Erythroblast (primary cell): ENCODE data around the gene ATF3.

ENCODE experiments used
- GATA1 ChIP-seq: IDR thresholded peaks from 2 replicates; pipeline ENCODE4 v1.6.1; 2011; ENCODE audit warnings: low read depth, mild to moderate bottlenecking, control low read depth, low read length, moderate library complexity
- POLR2A ChIP-seq: IDR thresholded peaks from 2 replicates; pipeline ENCODE4 v1.6.1; 2011; ENCODE audit warnings: mild to moderate bottlenecking, low read length

DNA sequence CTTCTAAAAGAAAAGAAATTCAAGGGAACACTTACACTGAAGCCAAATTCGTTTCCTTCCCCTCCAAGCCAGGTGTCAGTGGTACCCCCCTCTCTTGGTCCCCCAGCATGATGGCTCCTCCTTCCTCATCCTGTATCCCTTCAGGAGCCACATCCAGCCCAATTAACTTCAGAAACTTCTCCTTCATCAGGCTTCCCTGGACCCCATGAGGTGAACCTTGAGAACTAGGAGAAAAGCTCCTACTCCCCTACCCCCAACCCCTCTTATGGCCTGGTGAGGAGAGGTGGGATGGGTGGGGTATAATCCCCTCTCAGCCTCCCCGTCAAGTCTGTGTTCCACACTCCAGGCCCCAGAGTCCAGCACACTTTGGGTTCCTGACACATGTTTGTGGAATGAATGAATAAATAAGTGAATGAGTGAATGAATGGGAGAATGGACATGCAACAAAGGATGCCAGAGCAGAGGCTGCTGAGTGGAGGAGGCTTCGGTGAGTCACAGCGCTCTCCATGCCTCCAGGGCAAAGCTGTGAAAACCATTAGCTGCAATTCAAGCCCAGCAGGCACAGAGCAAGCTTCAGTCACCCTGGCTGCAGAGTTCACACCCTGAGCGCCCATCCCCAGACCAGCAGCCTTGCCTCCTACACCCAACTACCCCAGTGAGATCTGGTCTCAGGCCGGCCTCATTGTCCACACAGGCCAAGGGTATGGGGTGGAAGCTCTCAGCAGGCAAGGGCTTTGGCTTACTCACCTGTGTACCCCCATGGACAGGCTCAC, 47.3 kb downstream of the ATF3 start:
- no peak for TF ChIP-seq POLR2A
- TF ChIP-seq GATA1: no peak
